Thyroid gland (tissue), 4 donors: ENCODE results near the gene SOX1. TPM values are rescaled to one million over a fixed set of nuclear protein-coding genes. Genes with fewer than 3 reads are reported as not detected.

ENCODE experiments used
- DNase-seq, 2 donors: peaks; one replicate each; pipeline ENCODE4 v3.0.0-alpha.2; 2019
- H3K27ac ChIP-seq, 3 donors: fragments of 200-600 bp; sonication (generic); 1 replicate in 2 of 3; 2 replicates in 1 of 3; pipeline ENCODE4 v1.5.1; 2016 to 2019; ENCODE audit warnings: mild to moderate bottlenecking in 1 of 3, moderate library complexity in 1 of 3
- H3K27me3 ChIP-seq: fragments of 200-600 bp; sonication (generic); one replicate; pipeline ENCODE4 v1.5.1; 2019
- H3K36me3 ChIP-seq, 2 donors: fragments of 200-600 bp; sonication (generic); one replicate each; pipeline ENCODE4 v1.5.1; 2016 to 2019
- H3K4me1 ChIP-seq, 2 donors: fragments of 200-600 bp; sonication (generic); one replicate each; pipeline ENCODE4 v1.5.1; 2017 to 2019
- H3K4me3 ChIP-seq, 3 donors: fragments of 200-600 bp; sonication (generic); replicated peaks in 1 of 3; 1 replicate in 2 of 3; 2 replicates in 1 of 3; pipeline ENCODE4 v1.5.1; 2016; ENCODE audit warnings: mild to moderate bottlenecking in 1 of 3
- H3K9me3 ChIP-seq: fragments of 200-600 bp; sonication (generic); one replicate; pipeline ENCODE4 v1.5.1; 2017
- POLR2A ChIP-seq, 2 donors: fragments of 450-650 bp; IDR thresholded peaks; one replicate each; pipeline ENCODE4 v1.6.1; 2017; ENCODE audit warnings: antibody characterized with exemption in 2 of 2, mild to moderate bottlenecking in 2 of 2, moderate library complexity in 1 of 2
- WGBS, 2 donors: methylation state at CpG; one replicate each; pipeline ENCODE4 v1.1.5; 2017; 5-methylcytosine and 5-hydroxymethylcytosine counted together
- intact Hi-C: fragments of 100-400 bp; cut with DNase I; formaldehyde crosslinking; loops from one replicate; pipeline ENCODE4 v1.15.1; 2023
- total RNA-seq, 4 donors: library from RNA; depleted of rRNA; stranded (reverse); fragments of >200 nt; gene quantifications; one replicate each; pipeline ENCODE4 v1.2.3, GENCODE V29; 2016
- TF ChIP-seq, protein P1 (sequence below), 6 experiments: fragments of 200-600 bp in 3 of 6; fragments of 450-650 bp in 3 of 6; sonication (generic) in 3 of 6; IDR thresholded peaks; one replicate each; pipeline ENCODE4 v1.5.1; 2016 to 2019; ENCODE audit warnings: antibody characterized with exemption in 6 of 6, mild to moderate bottlenecking in 2 of 6, inconsistent platforms in 1 of 6, moderate library complexity in 1 of 6

SOX1 gene
- total RNA-seq, 4 donors from 2014 or later: 0.11 TPM; not detected in 3

DNA sequence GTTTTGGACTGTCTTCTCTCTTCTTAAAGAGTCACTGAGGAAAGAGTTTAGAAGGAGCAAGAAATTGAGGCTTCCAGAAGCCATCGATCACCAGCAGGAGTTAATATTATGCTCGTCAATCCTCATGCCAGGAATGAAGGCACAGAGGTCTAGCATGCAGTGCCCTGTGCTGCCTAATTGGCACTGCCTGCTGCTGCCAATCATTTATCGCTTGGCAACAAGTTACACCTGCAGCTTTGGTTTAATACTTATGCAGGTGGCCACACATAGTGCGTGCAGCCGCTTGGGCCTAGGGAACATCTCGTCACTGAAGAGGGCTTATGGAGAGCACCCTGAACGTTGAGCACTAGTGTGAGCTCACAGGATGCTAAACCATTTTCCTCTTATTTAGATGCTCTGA, 2.7 kb upstream of the SOX1 start:
- TF ChIP-seq, protein P1, sequence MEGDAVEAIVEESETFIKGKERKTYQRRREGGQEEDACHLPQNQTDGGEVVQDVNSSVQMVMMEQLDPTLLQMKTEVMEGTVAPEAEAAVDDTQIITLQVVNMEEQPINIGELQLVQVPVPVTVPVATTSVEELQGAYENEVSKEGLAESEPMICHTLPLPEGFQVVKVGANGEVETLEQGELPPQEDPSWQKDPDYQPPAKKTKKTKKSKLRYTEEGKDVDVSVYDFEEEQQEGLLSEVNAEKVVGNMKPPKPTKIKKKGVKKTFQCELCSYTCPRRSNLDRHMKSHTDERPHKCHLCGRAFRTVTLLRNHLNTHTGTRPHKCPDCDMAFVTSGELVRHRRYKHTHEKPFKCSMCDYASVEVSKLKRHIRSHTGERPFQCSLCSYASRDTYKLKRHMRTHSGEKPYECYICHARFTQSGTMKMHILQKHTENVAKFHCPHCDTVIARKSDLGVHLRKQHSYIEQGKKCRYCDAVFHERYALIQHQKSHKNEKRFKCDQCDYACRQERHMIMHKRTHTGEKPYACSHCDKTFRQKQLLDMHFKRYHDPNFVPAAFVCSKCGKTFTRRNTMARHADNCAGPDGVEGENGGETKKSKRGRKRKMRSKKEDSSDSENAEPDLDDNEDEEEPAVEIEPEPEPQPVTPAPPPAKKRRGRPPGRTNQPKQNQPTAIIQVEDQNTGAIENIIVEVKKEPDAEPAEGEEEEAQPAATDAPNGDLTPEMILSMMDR (IDR thresholded peaks at IDR 0.05): no peak
- TF ChIP-seq POLR2A (IDR thresholded peaks at IDR 0.05): no peak
- no peak overlapping the region for H3K27ac ChIP-seq
- no peak for DNase-seq
- H3K9me3 ChIP-seq: no peaks in the 10 kb centered on the region
- peaks cover 7 to 12% of the 10 kb centered on the region in 2 donors for H3K4me1 ChIP-seq
- intact Hi-C loops: no loop called here
- 15 to 29% methylated on average over 7 of the region's 7 CpGs for WGBS, 2 donors
- H3K4me3 ChIP-seq: no peak overlapping the region
- no peaks in the 10 kb centered on the region for H3K36me3 ChIP-seq
- H3K27me3 ChIP-seq: peaks cover 21% of the 10 kb centered on the region

DNA sequence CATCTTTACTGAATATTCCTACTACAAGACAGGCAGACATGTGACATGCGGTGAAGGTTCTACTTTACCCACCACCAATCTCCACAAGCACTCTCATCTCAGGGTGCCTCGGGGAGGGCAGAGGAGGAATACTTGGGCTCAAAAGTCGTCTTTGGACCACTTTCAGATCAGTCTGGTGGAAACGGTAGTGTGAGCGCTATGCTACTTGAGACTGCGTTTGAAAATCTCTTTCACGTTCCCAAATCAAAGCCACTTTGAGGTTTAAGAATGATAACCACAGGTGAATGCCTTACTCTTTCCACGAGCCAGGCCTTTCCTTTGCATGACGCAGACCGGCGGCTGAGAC, 1.5 kb upstream of the SOX1 start:
- no peaks in the 10 kb centered on the region for H3K36me3 ChIP-seq
- H3K9me3 ChIP-seq: no peaks in the 10 kb centered on the region
- H3K4me3 ChIP-seq: no peak overlapping the region
- H3K27me3 ChIP-seq: peaks cover 23% of the 10 kb centered on the region
- TF ChIP-seq POLR2A (IDR thresholded peaks at IDR 0.05): no peak
- TF ChIP-seq, protein P1 (IDR thresholded peaks at IDR 0.05): no peak
- intact Hi-C loops: no loop called here
- peaks cover 7 to 12% of the 10 kb centered on the region in 2 donors for H3K4me1 ChIP-seq
- WGBS, 2 donors: 7 to 11% methylated on average over 11 of the region's 11 CpGs
- no peak overlapping the region for H3K27ac ChIP-seq
- DNase-seq: no peak

DNA sequence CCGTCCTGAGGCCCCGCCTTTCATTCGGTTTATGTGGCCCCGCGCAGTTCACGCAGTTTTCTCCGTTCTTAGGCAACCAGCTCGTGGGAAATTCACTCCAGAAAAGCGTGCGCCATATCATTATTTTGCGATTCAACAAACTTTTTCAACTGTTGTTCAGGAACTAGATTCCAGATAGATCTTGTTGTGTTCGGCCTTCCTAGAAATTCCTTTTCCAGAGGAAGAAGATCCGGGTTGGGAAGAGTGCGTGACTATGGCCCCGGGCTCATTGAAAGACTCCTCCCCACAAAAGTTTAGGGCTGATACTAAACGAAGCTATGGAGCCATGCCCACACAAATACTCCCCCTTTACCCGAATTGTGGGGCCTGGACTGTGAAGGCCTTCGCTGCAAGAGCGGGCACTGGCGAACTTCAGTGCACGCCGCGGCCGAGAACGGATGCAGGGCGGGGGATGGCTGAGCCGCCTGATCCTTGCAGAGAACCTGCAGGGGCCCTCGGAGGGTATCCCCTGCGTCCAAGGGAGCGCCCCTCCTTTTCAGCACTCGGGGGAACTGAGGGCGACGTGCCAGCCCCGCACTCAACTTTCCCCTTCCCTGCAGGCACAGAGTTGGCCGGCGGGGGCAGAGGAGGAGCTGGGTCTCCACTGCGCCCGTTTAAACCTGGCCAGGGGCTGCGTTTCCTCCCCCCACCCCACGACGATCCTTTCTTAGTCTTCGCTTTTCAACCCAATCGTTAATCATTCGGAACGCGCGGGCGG, 904 bp upstream of the SOX1 start:
- peaks cover 7 to 12% of the 10 kb centered on the region in 2 donors for H3K4me1 ChIP-seq
- H3K4me3 ChIP-seq: no peak overlapping the region
- intact Hi-C loops: no loop called here
- TF ChIP-seq, protein P1 (IDR thresholded peaks at IDR 0.05): no peak
- no peak for TF ChIP-seq POLR2A (IDR thresholded peaks at IDR 0.05)
- 5 to 6% methylated on average over 40 to 46 of the region's 48 CpGs for WGBS, 2 donors
- H3K27me3 ChIP-seq: peaks cover 28% of the 10 kb centered on the region
- H3K36me3 ChIP-seq: no peaks in the 10 kb centered on the region
- H3K27ac ChIP-seq: no peak overlapping the region
- no peaks in the 10 kb centered on the region for H3K9me3 ChIP-seq
- no peak for DNase-seq

DNA sequence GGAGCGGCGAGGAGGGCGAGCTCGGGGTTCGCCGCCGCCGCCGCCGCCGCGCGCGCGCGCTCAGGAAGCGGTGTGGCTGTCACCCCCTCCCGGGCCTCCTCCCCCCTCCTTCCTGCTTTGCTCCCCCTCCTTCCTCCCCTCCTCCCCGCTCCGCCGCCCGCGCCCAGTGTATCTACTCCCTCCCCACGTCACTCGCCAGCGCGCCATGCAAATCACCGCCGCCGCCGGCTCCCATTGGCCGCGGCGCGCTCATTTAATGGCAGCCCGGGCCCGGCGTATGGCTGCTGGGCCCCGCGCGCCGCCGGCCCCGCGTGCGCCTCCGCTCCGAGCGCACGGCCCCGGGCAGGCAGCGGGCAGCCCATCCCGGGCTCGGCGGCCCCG, 335 bp upstream of the SOX1 start:
- H3K27me3 ChIP-seq: peaks cover 34% of the 10 kb centered on the region
- 0 to 13% methylated on average over 5 to 18 of the region's 56 CpGs for WGBS, 2 donors
- TF ChIP-seq, protein P1 (IDR thresholded peaks at IDR 0.05): no peak
- TF ChIP-seq POLR2A (IDR thresholded peaks at IDR 0.05): no peak
- intact Hi-C loops: no loop called here
- no peaks in the 10 kb centered on the region for H3K9me3 ChIP-seq
- H3K36me3 ChIP-seq: no peaks in the 10 kb centered on the region
- H3K4me1 ChIP-seq: peaks cover 7 to 12% of the 10 kb centered on the region in 2 donors
- no peak overlapping the region for H3K4me3 ChIP-seq
- no peak overlapping the region for H3K27ac ChIP-seq
- peak in 1 of 2 donors; percentile 24 for DNase-seq

DNA sequence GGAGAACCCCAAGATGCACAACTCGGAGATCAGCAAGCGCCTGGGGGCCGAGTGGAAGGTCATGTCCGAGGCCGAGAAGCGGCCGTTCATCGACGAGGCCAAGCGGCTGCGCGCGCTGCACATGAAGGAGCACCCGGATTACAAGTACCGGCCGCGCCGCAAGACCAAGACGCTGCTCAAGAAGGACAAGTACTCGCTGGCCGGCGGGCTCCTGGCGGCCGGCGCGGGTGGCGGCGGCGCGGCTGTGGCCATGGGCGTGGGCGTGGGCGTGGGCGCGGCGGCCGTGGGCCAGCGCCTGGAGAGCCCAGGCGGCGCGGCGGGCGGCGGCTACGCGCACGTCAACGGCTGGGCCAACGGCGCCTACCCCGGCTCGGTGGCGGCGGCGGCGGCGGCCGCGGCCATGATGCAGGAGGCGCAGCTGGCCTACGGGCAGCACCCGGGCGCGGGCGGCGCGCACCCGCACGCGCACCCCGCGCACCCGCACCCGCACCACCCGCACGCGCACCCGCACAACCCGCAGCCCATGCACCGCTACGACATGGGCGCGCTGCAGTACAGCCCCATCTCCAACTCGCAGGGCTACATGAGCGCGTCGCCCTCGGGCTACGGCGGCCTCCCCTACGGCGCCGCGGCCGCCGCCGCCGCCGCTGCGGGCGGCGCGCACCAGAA, 1.1 kb downstream of the SOX1 start:
- DNase-seq: peak in 1 of 2 donors; percentile 35
- H3K27me3 ChIP-seq: peaks cover 39% of the 10 kb centered on the region

More for the DNA sequence above, 1.1 kb downstream of the SOX1 start:
- Histone ChIP-seq H3K4me1 (peaks cover 15 to 18% of the 10 kb centered on the region in 2 donors), H3K27ac (no peak overlapping the region), H3K4me3 (no peak overlapping the region), H3K36me3 (no peaks in the 10 kb centered on the region), H3K9me3 (no peaks in the 10 kb centered on the region)
- TF ChIP-seq POLR2A (IDR thresholded peaks at IDR 0.05): no peak
- TF ChIP-seq, protein P1 (IDR thresholded peaks at IDR 0.05): no peak
- 3% methylated on average over 12 of the region's 103 CpGs; no CpG with 5 or more reads in 1 of the 2 donors for WGBS, 2 donors
- intact Hi-C loops: no loop called here
